Measurements from ENCODE around the gene PCDHGA6.

- TF ChIP-seq POLR2A (IDR thresholded peaks at IDR 0.05; ENCODE audit: low read depth, low read length): no peak
- TF ChIP-seq POLR2AphosphoS5 (IDR thresholded peaks at IDR 0.05; ENCODE audit: low read depth, low read length): no peak
- no peak for TF ChIP-seq TAF1 (IDR thresholded peaks at IDR 0.05; ENCODE audit: low read depth, low read length)
Measured at GRCh38 chr5:141345327-141345726, 28.4 kb upstream of the PCDHGA6 start.

Data from GM12891 (cell line).